GM04503 (cell line): ENCODE results near the gene PPFIBP1.
"Not testable (repeated sequence)": the region's sequence is repeated elsewhere in the genome, so short reads cannot be mapped to it uniquely, and the experiment has no call there.

Source experiments
- DNase-seq: peaks from one replicate; pipeline ENCODE4 v3.0.0-alpha.2; 2012; ENCODE audit warnings: low read depth

Gene PPFIBP1

GRCh38 chr12:27592548-27592947 lies 68.5 kb downstream of the PPFIBP1 start:
- peak; percentile 51 for DNase-seq

- no peak for DNase-seq
These were observed 69.3 kb downstream of the PPFIBP1 start for GRCh38 chr12:27593266-27593665.

- peak; percentile 92 for DNase-seq
These were observed 71.2 kb downstream of the PPFIBP1 start for GRCh38 chr12:27595231-27595642.

GRCh38 chr12:27598866-27599265 lies 74.9 kb downstream of the PPFIBP1 start:
- DNase-seq: not testable (repeated sequence)

- not testable (repeated sequence) for DNase-seq
These were observed 77.2 kb downstream of the PPFIBP1 start for GRCh38 chr12:27601056-27601828.

- no peak for DNase-seq
These were observed 78.5 kb downstream of the PPFIBP1 start for GRCh38 chr12:27602516-27602915.

GRCh38 chr12:27604431-27604830 lies 80.4 kb downstream of the PPFIBP1 start:
- DNase-seq: no peak

- no peak for DNase-seq
These were observed 83.0 kb downstream of the PPFIBP1 start for GRCh38 chr12:27606986-27607385.

GRCh38 chr12:27607591-27607990 lies 83.6 kb downstream of the PPFIBP1 start:
- no peak for DNase-seq

GRCh38 chr12:27608890-27609289 lies 84.9 kb downstream of the PPFIBP1 start:
- no peak for DNase-seq

GRCh38 chr12:27610374-27610773 lies 86.4 kb downstream of the PPFIBP1 start:
- DNase-seq: peak; percentile 47

- DNase-seq: no peak
These were observed 90.4 kb downstream of the PPFIBP1 start for GRCh38 chr12:27614386-27614785.

- DNase-seq: no peak
These were observed 90.9 kb downstream of the PPFIBP1 start for GRCh38 chr12:27614866-27615265.

- DNase-seq: peak; percentile 61
These were observed 91.4 kb downstream of the PPFIBP1 start for GRCh38 chr12:27615331-27615891.

GRCh38 chr12:27616356-27617142 lies 92.5 kb downstream of the PPFIBP1 start:
- DNase-seq: no peak

- DNase-seq: no peak
These were observed 94.8 kb downstream of the PPFIBP1 start for GRCh38 chr12:27618836-27619235.

- DNase-seq: peak; percentile 76
These were observed 95.3 kb downstream of the PPFIBP1 start for GRCh38 chr12:27619308-27619707.

- no peak for DNase-seq
These were observed 96.1 kb downstream of the PPFIBP1 start for GRCh38 chr12:27620121-27620520.

GRCh38 chr12:27622436-27623195 lies 98.6 kb downstream of the PPFIBP1 start:
- no peak for DNase-seq

- no peak for DNase-seq
These were observed 99.6 kb downstream of the PPFIBP1 start for GRCh38 chr12:27623645-27624044.

GRCh38 chr12:27624586-27624985 lies 100.6 kb downstream of the PPFIBP1 start:
- no peak for DNase-seq
